Bronchial epithelial cell (primary cell): ENCODE results near the gene LSMEM2. TPM values are rescaled to one million over a fixed set of nuclear protein-coding genes. Genes with fewer than 3 reads are reported as not detected.
A peak's percentile ranks its signal among the peaks of the same experiment; 100 is the strongest.
"Not testable (repeated sequence)": the region's sequence is repeated elsewhere in the genome, so short reads cannot be mapped to it uniquely, and the experiment has no call there.

ENCODE experiments used
- DNase-seq: peaks from one replicate; pipeline ENCODE4 v3.0.0-alpha.2; 2010; ENCODE audit warnings: low read depth
- FAIRE-seq: peaks from 2 replicates; lab custom pipeline; 2011; peaks lifted over from hg19 to GRCh38; lab: Jason Lieb, UNC
- H3K27me3 ChIP-seq: 2 replicates; pipeline ENCODE4 v1.5.1; 2011; ENCODE audit warnings: low read length; ENCODE audit not compliant: control insufficient read depth, insufficient read depth
- H3K36me3 ChIP-seq: 2 replicates; pipeline ENCODE4 v1.5.1; 2011; ENCODE audit warnings: low read length; ENCODE audit not compliant: control insufficient read depth, insufficient read depth
- H3K4me3 ChIP-seq: 2 replicates; pipeline ENCODE4 v1.5.1; 2011; ENCODE audit warnings: mild to moderate bottlenecking, low read depth, low read length, control low read depth
- total RNA-seq: library from RNA; depleted of rRNA; stranded (reverse); fragments of >200 nt; gene quantifications from 2 replicates; pipeline ENCODE4 v1.2.1, GENCODE V29; 2014
- TF ChIP-seq, protein P1 (sequence below): IDR thresholded peaks from 2 replicates; pipeline ENCODE4 v1.5.1; 2011; ENCODE audit warnings: mild to moderate bottlenecking, moderate library complexity, low read length, control low read depth, inconsistent platforms; ENCODE audit not compliant: insufficient read depth, severe bottlenecking

LSMEM2 gene
- total RNA-seq, 1 donor from 2014 or later: not detected

DNA sequence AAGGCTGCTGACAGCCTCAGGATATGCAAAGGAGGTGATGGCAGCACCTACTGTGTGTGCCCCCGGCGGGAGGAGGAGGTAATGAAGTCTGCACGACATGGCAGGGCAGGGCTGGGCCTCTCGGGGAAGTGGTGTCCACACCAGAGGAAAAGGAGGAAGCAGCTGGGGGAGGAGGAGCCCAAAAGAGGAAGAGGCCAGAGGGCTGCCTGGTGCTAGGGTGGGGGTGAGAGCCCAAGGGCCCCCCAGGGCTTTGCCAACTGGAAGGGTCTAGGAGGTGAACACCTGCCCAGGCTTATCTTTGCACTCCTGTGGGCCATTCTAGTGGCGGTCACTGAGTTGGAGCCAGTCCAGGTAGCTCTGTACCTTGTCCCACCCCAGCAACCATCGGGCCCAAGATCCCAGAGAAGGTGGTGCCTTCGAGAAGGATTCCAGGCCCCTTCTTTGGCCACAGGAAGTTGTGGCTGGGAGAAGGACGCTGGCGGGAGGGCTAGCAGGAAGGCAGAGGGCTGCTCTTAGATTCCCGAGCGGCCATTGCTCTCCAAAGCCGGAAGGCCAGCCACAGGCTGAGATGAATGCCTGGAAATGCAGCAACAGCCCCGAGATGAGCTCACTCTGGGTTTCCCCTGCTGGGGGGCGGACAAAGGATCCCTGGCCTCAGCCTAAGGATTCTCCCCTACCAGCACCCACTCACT lies 35.9 kb upstream of the LSMEM2 start:
- TF ChIP-seq, protein P1, sequence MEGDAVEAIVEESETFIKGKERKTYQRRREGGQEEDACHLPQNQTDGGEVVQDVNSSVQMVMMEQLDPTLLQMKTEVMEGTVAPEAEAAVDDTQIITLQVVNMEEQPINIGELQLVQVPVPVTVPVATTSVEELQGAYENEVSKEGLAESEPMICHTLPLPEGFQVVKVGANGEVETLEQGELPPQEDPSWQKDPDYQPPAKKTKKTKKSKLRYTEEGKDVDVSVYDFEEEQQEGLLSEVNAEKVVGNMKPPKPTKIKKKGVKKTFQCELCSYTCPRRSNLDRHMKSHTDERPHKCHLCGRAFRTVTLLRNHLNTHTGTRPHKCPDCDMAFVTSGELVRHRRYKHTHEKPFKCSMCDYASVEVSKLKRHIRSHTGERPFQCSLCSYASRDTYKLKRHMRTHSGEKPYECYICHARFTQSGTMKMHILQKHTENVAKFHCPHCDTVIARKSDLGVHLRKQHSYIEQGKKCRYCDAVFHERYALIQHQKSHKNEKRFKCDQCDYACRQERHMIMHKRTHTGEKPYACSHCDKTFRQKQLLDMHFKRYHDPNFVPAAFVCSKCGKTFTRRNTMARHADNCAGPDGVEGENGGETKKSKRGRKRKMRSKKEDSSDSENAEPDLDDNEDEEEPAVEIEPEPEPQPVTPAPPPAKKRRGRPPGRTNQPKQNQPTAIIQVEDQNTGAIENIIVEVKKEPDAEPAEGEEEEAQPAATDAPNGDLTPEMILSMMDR: no peak
- FAIRE-seq (no peak), DNase-seq (no peak)
- Histone ChIP-seq H3K36me3 (peaks cover 11% of the 10 kb centered on the region), H3K4me3 (no peak overlapping the region), H3K27me3 (no peaks in the 10 kb centered on the region)

DNA sequence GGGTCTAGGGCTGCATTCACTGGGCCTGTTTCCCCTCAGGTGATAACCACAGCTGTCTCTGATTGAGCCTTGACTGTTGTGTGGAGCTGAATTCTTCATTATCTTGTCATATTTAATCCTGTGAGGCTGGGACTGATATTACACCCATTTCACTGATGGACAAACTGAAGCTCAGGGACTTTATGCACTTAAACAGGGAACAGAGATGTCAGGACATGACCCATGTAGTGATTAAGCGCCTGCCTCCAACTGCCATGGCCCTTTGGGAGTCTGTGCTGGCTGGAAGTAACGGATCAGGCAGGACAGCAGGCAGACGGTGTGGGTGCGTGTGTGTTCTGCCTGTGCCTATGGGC lies 35.4 kb upstream of the LSMEM2 start:
- DNase-seq: no peak
- H3K27me3 ChIP-seq: no peaks in the 10 kb centered on the region
- peaks cover 11% of the 10 kb centered on the region for H3K36me3 ChIP-seq
- TF ChIP-seq, protein P1: no peak
- H3K4me3 ChIP-seq: no peak overlapping the region
- no peak for FAIRE-seq

DNA sequence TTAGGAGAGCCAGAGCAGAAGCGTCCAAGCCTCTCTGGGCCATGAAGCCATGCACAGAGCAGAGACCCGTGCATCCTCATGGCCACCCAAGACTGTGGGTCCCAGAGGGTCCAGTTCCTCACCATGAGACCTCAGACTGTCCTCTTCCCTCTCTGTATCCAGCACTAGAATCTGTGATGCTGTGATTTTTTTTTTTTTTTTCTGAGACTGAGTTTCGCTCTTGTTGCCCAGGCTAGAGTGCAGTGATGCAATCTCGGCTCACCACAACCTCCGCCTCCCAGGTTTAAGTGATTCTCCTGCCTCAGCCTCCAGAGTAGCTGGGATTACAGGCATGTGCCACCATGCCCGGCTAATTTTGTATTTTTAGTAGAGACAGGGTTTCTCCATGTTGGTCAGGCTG lies 34.1 kb upstream of the LSMEM2 start:
- H3K4me3 ChIP-seq, FAIRE-seq, DNase-seq, H3K27me3 ChIP-seq: not testable (repeated sequence)
- H3K36me3 ChIP-seq: peaks cover 13% of the 10 kb centered on the region

DNA sequence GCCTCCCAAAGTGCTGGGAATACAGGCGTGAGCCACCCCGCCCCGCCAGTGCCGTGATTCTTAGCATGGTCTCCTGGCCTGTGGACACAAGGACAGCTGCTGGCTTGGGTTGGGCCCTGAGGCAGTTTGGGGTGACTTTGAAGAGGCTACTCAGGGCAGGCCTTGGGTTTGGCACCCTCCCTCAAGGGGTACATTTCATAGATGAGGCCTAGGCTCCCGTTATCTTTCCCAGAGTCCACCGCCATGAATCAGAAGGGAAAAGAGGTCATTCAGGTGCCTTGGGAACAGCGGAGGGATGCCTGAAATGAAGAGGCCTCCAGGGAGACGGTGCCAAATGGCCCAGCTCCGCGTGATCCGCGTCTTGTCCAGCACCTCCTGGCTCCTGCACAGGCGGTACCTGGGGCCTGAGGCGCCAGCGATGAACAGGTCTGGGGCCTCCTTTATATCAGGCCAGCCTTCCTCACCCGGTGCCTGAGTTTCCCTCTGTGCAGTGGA lies 33.6 kb upstream of the LSMEM2 start:
- DNase-seq (no peak), FAIRE-seq (no peak)
- Histone ChIP-seq H3K27me3 (no peaks in the 10 kb centered on the region), H3K36me3 (peaks cover 9% of the 10 kb centered on the region), H3K4me3 (no peak overlapping the region)
- TF ChIP-seq, protein P1: no peak

DNA sequence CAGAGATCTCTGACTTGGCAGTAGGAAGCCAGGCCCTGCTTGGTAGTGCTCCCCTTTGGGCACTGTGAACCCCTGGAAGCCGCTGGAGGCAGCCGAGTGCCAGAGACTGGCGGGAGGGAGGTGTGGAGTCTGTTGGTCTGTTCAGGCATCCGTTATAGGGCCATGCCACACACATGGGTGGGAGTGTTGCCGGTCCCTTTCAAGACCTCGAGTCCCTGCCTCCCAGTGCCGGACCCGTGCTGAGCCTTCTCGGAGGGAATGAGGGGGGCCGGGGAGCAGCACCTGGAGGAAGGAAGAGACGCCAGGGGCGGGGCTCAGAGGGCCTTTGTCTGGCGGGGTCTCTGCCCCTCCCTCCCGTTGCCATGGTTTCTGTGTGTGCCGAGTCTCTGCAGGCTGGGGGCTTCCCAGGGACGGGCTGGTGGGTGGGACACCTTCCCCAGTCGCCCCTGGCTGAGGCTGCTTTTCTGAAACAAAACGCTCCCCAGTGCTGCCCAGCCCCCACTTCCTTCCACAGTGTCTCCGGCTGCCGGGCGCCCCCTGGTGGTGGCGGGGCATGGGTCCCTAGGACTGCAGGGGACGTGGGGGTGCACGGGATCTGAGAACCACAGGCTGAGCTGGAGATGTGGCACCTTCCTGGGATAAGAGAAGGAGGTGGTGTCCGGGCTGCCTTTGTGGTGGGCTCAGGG lies 32.9 kb upstream of the LSMEM2 start:
- FAIRE-seq (no peak), DNase-seq (peak; percentile 69)
- H3K27me3 ChIP-seq: no peaks in the 10 kb centered on the region
- TF ChIP-seq, protein P1: peak; percentile 93
- peaks cover 8% of the 10 kb centered on the region for H3K36me3 ChIP-seq
- H3K4me3 ChIP-seq: peak overlapping the region; percentile 24

DNA sequence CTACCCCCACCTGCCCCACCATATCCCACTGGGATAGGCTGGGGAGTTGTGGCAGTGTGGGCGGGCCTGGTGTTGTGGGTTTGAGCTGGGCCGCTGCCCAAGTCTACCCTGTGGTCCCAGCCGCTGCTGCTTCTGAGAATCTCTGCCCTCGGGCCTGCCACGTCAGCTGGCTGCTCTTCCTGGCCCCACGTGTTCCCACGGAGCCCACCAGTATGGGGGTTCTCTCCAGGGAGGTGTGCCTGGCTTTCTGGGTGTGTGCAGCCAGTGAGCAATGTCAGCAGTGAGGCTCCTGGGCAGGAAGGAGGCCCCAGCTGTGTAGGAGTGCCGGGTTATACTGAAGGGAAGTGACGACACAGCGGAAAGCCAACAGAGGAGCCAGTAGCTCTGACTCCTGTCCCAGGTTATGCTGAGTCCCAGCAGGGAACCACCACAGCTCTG lies 32.4 kb upstream of the LSMEM2 start:
- Histone ChIP-seq H3K36me3 (peaks cover 9% of the 10 kb centered on the region), H3K27me3 (no peaks in the 10 kb centered on the region), H3K4me3 (no peak overlapping the region)
- TF ChIP-seq, protein P1: no peak
- peak; percentile 95 for DNase-seq
- FAIRE-seq: no peak
